Suppressor macrophage treated with lipopolysaccharide for 4 hours (primary cell): ENCODE results near the gene SLC26A2.
"Not testable (repeated sequence)": the region's sequence is repeated elsewhere in the genome, so short reads cannot be mapped to it uniquely, and the experiment has no call there.

Experiments
- DNase-seq: peaks from one replicate; pipeline ENCODE4 v3.0.0-alpha.2; 2020

Gene SLC26A2

DNA sequence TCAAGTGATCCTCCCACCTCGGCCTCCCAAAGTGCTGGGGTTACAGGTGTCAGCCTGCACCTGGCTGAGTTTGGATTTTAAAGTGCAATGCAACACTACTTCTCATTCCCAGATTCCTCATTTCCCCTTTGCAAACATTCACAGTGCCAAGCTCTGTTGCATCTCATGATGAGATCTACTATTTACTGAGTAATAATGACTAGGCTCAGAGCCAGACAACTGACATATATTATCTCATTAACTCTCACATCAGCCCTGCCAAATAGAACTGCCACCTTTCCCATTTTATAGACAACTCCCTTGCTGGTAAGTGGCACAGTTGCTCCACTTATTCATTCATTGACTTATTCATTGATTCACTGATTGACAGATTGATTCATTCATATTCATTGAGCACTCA is 22.9 kb upstream of the SLC26A2 start:
- peak; percentile 41 for DNase-seq

DNA sequence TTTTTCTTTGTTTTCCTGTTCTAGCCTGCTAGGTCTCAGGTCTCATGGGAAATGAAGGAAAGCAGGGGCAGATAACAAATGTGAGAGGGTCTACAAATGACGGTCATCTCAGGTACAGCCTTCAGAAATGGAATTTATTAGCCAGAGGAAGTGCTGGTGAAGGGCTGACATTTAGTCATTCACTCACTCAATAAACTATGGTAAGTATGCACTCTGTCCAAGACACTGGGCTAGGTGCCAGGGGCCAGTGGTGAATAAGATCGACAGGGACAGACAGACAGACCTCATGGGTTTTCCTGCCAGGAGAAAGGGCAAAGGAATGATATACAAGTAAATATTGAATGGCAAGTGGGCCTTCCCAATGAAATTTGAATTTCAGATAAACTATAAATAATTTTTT is 22.3 kb upstream of the SLC26A2 start:
- DNase-seq: peak; percentile 42

DNA sequence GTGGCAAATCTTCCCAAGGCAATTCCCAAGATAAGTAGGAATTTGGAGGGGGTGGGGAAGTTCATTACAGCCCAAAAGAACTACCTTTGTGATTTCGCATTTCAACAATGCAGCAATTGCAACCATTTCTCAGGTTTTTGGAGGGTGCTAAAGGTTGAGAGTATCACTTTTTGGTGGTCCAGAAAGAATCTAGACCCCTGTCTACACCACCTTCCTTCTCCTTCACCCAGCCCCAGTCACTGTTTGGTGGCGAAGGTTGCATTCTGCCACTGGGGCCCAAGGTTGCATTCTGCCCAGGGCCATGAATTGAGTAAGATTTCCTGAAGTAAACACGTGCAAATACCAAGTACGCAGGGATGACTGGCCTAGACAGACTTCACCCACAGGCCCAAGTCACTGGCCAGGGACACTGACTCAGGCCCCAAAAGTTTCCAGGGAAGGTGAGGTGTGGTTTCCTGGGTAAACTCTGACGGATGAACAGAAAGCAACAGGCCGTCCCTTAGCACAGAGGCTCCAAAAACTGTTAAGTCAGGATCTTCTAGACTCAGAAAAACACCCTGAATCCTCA is 21.7 kb upstream of the SLC26A2 start:
- DNase-seq: peak; percentile 70

DNA sequence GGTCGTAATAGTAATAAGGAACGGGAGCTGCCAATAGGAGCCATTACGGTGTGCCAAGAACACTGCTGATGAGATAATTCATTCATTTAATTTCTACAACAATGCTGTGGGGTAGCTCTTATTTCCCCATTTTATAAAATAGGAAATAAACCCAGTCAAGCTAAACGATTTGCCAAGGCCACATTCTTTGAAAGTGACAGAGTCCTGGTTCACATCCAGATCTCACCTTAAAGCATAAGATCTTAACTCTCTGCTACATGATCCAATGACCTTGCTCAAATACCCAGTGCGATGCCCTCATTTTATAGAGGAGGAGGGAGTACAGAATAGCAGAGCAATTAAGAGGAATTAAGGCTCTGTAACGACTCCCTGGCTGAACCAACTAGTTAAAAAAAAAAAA is 21.0 kb upstream of the SLC26A2 start:
- DNase-seq: peak; percentile 38

DNA sequence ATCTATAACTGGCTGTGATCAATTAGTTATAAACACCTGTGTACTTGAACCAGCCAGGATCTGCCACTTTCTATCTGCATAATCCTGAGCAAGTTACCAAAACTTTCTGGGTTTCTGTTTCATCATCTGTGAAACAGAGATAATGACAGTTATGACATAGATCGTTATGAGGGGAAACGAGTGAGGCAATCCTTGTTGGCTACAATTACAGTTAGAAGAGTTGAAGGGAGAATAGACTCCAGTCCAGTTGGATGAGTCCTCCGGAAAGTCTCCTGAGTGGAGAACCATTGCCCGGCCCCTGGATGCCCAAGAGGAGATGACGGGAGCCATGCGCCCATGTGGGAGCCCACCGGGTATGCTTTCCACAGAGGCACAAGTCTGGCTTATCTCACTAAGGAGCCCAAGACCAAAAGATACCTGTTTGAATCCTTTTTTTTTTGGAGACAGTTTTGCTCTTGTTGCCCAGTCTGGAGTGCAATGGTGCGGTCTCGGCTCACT is 20.4 kb upstream of the SLC26A2 start:
- DNase-seq: peak; percentile 77

DNA sequence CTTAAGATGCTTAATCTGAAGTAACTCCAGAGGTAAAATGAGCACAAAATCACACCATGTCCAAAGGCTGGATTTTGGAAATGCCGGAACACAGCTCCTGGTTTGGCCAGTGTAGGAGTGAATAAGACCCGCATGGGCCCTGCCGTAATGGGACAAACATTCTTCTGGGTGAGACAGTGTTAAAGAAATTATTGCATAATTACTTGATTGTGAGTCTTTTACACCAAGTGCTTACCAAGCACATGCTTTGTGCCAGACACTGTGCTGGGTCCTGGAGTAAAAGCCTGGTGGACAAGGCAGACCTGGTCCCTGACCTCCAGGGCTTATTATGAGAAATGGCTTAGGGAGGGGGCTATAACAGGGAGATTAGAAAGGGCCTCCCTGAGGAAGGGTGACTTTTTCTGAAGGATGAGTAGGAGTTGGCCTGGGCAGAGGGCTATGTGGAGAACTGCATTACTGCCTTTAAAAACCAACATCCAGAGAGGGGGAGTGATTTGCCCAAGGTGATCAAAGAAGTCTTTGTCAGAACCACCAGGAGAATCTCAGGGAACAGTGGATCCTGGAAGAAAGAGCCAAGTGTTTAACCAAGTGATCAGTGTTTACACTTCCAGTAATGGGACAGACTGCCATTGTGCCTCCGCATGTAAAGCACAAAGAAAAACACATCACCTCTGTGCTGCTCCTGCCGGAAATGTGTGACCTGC is 19.5 kb upstream of the SLC26A2 start:
- no peak for DNase-seq

DNA sequence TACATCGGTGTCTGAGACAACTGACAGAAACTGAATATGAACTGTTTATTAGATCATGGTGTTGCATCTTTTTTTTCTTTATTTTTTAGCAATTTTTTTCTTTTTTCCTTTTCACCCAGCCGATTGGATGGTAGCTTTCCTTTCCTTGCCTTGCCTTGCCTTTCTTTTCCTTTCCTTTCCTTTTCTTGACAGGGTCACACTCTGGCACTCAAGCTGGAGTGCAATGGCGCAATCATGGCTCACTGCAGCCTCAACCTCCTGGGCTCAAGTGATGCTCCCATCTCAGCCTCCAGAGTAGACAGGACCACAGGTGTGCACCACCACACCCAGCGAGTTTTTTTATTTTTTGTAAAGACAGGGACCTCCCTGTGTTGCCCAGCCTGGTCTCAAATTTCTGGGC is 18.8 kb upstream of the SLC26A2 start:
- no peak for DNase-seq

DNA sequence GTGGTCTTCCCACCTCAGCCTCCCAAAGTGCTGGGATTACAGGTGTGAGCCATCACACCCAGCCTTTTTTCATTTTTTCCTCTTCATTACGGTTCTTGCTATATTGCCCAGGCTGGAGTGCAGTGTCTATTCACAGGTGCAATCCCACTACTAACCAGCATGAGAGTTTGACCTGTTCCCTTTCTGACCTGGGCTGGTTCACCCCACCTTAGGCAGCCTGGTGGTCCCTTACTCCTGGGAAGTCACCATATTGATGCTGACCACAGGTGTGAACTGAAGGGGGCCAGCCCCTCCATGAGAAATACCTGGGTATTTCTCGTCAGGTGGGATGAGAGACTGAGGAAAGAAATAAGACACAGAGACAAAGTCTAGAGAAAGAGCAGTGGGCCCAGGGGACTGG is 18.4 kb upstream of the SLC26A2 start:
- DNase-seq: no peak

DNA sequence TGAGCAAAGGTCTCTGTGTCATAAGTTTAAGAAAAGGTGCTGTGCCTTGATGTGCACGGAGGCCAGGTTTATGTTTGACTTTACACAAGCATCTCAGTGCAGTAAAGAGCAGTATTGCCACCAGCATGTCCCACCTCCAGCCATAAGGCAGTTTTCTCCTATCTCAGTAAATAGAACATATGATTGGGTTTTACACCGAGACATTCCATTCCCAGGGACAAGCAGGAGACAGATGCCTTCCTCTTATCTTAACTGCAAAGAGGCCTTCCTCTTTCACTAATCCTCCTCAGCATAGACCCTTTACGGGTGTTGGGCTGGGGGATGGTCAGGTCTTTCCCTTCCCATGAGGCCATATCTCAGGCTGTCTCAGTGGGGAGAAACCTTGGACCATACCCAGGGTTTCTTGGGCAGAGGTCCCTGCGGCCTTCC is 17.8 kb upstream of the SLC26A2 start:
- DNase-seq: not testable (repeated sequence)

DNA sequence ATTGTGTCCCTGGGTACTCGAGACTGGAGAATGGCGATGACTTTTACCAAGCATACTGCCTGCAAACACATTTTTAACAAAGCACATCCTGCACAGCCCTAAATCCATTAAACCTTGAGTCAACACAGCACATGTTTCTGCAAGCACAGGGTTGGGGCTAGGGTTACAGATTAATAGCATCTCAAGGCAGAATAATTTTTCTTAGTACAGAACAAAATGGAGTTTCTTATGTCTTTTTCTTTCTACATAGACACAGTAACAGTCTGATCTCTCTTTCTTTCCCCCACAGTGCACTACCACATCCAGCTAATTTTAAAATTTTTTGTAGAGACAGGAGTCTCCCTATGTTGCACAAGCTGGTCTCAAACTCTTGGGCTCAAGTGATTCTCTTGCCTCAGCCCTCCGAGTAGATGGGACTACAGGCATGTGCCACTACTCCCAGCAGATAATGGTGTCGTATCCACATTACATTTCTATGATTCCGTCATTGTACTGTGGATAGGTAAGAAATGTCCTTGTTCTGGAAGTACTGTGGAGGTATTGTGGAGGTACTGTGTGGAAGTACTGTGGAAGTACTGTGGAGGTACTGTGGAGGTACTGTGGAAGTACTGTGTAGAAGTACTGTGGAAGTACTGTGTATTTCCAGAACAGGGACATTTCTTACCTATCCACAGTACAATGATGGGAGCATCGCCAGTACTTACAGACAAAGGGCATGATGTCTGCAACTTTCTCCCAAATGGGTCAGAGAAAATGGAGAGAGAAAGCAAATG is 17.2 kb upstream of the SLC26A2 start:
- DNase-seq: not testable (repeated sequence)

DNA sequence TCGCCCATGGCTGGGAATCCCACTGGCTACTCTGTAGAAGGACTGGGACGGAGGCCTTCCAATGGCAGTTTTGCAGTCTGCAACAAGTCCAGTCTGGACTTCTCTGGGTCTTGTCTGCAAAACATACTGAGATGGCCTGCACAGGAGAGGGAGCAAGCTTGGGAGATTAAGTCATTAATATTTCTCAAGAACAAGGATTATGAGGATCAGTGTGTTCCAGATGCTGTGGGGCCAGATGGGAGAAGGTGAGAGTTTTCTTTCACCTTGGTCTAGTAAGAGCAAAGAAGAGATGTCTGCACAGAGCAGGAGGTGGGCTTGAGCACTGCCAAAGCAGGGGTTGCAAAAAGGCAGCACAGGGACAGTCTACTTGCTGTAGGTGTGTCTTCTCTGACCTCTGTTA is 15.9 kb upstream of the SLC26A2 start, which contains the start of gene PDE6A:
PDE6A (minus strand) TSS at position 128 of the 400 bp plus-strand sequence; CDS start at position 8, 120 bp downstream.
- DNase-seq: no peak

DNA sequence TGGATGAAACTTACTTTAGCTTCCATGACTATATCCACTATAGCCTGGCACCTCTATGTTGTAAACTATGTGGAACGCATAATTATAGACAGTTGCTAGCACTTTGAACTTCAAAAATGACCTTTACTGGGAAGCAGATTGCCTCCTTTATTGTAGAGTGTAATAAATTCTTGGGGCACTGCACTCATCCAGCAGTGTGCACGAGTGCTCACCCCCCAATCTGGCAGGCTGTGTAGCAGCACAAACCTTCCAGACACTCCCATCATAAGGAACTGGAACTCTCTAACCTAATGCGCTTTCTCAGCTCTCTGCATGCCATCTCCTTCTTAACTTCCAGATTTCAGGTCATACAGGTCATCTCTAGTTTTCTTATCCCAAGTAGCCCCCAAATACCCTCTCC is 14.4 kb upstream of the SLC26A2 start:
- DNase-seq: no peak

DNA sequence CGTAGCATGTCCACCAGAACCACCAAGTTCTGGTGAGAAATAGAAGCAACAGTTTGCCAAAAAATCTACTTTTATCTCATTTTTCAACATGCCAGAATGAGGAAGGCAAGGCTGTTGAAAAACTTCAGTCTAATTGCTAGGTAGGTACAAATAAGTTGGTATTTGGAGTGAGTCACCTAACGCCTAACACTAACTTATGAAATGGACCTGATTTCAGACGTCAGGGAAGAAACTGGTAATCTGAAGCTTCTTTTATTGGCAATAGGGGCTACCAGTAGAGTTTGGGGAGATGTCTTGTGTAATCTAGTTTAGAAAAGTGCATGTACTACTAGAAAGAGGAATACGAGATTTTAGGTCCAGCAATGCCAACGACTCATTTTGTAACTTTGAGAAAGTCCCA is 11.6 kb upstream of the SLC26A2 start:
- DNase-seq: no peak

DNA sequence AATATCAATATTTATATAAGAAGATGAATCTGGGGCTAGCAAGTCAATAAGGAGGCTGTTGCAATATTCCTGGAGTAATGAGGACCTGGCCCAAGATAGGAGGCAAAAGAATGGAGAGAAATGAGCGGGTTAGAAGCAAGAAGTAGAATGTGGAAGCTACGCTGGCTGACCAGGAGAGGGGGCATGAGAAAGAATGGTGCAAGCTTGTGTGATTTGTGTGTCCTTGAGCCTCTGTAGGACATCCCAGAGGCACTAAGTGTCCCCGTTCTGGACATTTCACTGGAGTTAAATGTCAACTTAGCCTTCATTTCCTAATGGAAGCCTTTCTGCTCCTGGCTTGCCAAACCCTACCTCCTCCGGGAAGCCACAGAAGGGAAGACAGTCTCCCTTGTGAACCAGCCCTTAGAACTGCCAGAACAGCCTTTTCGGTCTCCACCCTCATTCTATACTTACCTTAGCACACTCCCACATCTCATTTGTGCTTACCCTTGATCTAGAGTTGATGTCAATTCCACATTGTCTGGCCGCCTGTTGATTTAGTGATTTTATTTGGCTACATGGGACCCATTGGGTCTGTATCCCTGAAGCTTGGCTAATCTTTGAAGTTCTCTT is 9.3 kb upstream of the SLC26A2 start:
- DNase-seq: no peak

DNA sequence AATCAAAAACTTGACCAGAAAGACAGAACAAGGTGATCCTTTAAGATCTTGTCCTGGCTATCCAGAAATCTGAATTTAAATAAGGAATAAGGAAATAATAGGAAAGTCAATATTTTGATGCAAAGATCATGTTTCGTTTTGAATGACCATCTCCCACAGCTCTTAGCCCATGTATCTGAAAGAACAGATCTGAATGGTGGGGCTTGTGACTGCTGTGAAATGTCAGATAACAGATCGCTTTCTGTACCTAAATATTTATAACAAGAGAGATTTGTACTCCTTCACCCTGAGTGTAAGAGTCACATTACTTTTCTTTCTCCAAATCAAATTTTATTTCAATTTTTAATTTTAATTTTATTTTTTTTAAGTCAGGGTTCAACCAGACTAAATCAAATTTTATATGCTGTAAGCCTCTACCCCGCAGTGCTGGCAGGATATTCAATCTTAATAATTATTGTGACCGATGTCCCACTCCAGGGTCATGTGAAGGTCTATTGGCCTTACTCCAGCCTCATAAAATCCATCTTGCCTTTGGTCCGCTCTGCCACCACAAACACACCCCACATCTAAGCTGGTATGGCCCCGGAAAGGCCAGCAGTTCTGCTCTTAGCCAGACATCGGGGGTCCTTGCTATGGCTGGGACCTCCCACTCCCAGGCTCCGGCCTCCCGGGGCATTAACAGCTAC is 7.0 kb upstream of the SLC26A2 start:
- no peak for DNase-seq

DNA sequence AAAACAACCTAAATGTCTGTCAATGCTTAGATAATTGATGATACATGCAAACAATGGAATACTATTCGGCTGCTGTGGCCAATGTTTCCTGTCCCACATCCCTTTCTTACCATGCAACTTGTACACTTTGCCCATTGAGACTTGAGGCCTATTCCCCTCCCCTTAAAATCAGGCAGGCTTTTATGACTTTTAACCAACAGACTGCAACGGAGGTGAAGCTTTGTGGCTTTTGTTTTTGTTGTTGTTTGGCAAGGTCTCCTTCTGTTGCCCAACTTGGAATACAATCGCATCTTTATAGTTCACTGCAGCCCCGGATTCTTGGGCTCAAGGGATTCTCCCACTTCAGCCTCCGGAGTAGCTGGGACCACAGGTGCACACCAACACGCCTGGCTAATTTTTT is 5.8 kb upstream of the SLC26A2 start:
- DNase-seq: no peak

DNA sequence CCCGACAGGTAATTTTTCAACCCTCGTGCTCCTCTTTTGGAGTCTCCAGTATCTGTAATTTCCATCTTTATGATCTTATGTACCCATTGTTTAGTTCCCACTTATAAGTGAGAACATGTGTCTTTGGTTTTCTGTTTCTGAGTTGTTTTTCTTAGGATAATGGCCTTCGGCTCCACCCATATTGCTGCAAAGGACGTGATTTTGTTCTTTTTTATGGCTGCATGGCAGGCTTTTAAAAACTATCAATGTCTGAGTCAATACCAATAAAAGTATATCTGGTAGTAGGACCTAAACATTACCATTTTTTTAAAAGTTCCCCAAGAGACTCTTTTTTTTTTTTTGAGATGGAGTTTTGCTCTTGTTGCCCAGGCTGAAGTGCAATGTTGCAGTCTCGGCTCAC is 3.9 kb upstream of the SLC26A2 start:
- no peak for DNase-seq

DNA sequence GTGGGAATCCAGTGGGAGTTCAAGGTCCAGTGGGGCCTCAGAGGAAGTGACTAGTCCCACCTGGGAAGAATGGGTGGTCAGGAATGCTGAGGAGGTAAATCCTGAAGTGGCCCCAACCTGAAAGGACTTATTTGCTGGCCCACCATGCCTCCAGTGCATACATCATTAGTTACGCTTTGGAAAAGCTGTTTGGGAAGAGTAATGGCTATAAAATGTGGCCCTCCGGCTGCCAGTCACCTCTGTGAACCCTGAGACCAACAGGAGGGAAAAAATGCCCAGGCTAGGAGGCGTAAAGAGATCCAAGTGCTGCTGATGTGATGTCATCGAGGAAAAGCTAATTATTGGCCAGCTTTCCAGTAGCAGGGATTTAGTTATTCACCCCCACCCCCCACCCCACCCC is 2.7 kb upstream of the SLC26A2 start:
- DNase-seq: no peak

DNA sequence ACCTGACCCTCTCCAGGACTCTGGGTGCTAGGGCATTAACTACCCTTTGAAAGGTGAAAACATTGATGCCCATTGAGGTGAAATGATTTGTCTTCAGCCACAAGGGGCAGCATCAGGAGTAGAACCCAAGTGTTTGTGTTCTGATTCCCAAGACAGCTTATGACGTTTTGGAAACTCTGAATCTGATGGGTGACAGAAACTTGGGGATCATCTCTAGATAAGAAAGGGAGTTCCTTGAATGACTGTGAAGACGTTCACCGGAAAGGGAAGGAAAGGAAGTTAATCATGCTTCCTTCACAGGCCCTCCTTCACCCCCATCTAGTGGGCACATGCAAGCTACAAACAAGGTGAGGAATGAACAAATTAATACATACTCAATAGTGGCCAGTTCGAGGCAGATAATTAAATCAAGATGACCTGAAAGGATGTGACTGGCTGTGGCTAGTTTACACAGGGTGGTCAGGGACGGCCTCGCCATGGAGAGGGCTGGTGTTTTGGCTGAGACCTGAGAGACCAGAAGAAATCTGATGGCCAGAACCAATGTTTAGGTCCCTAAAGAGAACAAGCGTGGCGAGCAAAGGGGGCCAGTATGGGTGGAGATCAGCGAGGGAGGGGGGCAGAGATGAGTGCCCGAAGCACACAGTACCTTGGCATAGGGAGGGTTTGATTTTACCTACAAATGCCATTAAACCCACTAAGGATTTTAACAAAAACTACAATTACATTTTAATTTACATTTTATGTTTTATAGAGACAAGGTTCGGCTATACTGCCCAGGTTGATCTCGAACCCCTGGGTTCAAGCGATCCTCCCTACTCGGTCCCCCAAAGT is 937 bp upstream of the SLC26A2 start:
- DNase-seq: peak; percentile 80

DNA sequence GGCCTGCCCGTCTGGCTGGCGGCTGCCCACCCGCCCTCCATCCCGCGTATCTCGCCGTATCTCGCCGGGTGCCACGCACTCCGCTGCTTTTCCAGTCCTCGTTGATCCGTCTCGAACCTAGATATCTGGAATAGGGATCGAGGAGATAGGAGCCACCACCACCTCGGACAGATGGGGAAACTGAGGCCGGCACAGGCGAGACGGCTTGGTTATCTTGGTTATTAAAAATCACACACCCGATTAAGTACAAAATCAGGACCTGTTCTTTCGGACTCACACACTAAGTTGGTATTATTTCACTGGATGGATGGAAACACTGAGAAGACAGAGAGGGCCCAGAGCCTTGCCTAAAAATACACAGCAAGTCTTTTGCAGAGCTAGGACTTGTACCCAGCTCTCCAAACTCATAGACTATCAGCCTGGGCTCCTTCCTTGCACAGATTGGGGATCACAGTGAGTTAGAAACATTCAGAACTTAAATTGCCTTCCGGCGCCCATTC is 678 bp downstream of the SLC26A2 start:
- no peak for DNase-seq

DNA sequence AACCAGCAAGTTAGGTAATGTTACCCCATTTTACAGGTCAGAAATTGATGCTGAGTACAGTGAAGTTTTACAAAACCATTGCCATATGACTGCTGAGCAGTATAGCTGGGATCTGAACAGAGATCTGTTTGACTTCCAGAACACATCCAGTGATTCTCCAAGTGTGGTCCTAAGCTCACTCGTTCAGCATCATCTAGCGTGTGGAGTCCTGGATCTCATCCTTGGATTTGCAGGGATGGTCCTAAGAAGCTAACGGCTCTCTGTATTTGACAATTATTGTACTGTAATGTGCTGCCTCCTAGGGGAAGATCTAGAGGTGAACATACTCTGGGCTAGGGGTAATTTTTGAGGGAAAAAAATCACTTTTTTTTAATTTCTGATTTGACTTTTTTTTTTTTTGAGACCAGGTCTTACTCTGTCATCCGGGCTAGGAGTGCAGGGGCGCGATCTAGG is 1.4 kb downstream of the SLC26A2 start:
- peak; percentile 45 for DNase-seq
